Activated naive CD8-positive, alpha-beta T cell treated with anti-CD3 and anti-CD28 coated beads, Interleukin-2, amount 50 U/mL, for 24 hours (primary cell): ENCODE results near the gene PCDHGC3.

Experiments used
- ATAC-seq: fragments of 150-1000 bp; cut with Tn5 transposase; one replicate; pipeline ENCODE4 v1.10.0; 2021
- DNase-seq: peaks from one replicate; pipeline ENCODE4 v3.0.0; 2021
- H3K27ac Mint-ChIP-seq: one replicate; pipeline ENCODE4 v1.8.0; 2021; ENCODE audit warnings: mild to moderate bottlenecking, mixed read lengths
- H3K27me3 Mint-ChIP-seq: one replicate; pipeline ENCODE4 v1.8.0; 2021; ENCODE audit warnings: mixed read lengths
- H3K36me3 Mint-ChIP-seq: one replicate; pipeline ENCODE4 v1.8.0; 2021; ENCODE audit warnings: low read depth, mixed read lengths
- H3K4me1 Mint-ChIP-seq: one replicate; pipeline ENCODE4 v1.8.0; 2021; ENCODE audit warnings: mixed read lengths
- H3K4me3 Mint-ChIP-seq: one replicate; pipeline ENCODE4 v1.8.0; 2021; ENCODE audit warnings: mild to moderate bottlenecking, moderate library complexity, mixed read lengths
- H3K9me3 Mint-ChIP-seq: one replicate; pipeline ENCODE4 v1.8.0; 2021; ENCODE audit warnings: mixed read lengths

The PCDHGC3 gene

GRCh38 chr5:141491323-141492167 lies 15.8 kb downstream of the PCDHGC3 start:
- Mint-ChIP-seq H3K27me3 (peaks cover 79% of the 10 kb centered on the region), H3K27ac (no peak overlapping the region), H3K9me3 (no peaks in the 10 kb centered on the region), H3K4me1 (peaks cover 9% of the 10 kb centered on the region), H3K4me3 (peak overlapping the region; percentile 55), H3K36me3 (no peaks in the 10 kb centered on the region)
- no peak for DNase-seq
- no peak for ATAC-seq

GRCh38 chr5:141492168-141492885 lies 16.6 kb downstream of the PCDHGC3 start:
- H3K4me1 Mint-ChIP-seq = peaks cover 9% of the 10 kb centered on the region
- ATAC-seq = peak; percentile 9
- H3K27ac Mint-ChIP-seq = no peak overlapping the region
- H3K4me3 Mint-ChIP-seq = peak overlapping the region; percentile 55
- peak; percentile 29 for DNase-seq
- no peaks in the 10 kb centered on the region for H3K36me3 Mint-ChIP-seq
- H3K9me3 Mint-ChIP-seq = no peaks in the 10 kb centered on the region
- peaks cover 71% of the 10 kb centered on the region for H3K27me3 Mint-ChIP-seq

GRCh38 chr5:141493500-141494422 lies 18.0 kb downstream of the PCDHGC3 start:
- peaks cover 9% of the 10 kb centered on the region for H3K4me1 Mint-ChIP-seq
- ATAC-seq (no peak), DNase-seq (no peak)
- H3K36me3 Mint-ChIP-seq = no peaks in the 10 kb centered on the region
- H3K4me3 Mint-ChIP-seq = no peak overlapping the region
- peaks cover 61% of the 10 kb centered on the region for H3K27me3 Mint-ChIP-seq
- H3K27ac Mint-ChIP-seq = no peak overlapping the region
- no peaks in the 10 kb centered on the region for H3K9me3 Mint-ChIP-seq

GRCh38 chr5:141494761-141495452 lies 19.1 kb downstream of the PCDHGC3 start:
- Mint-ChIP-seq H3K4me1 (peaks cover 9% of the 10 kb centered on the region), H3K27ac (no peak overlapping the region), H3K9me3 (no peaks in the 10 kb centered on the region), H3K36me3 (no peaks in the 10 kb centered on the region), H3K4me3 (no peak overlapping the region), H3K27me3 (peaks cover 58% of the 10 kb centered on the region)
- no peak for DNase-seq
- ATAC-seq = no peak

GRCh38 chr5:141495453-141495811 lies 19.7 kb downstream of the PCDHGC3 start:
- H3K27ac Mint-ChIP-seq = no peak overlapping the region
- DNase-seq (no peak), ATAC-seq (no peak)
- H3K4me1 Mint-ChIP-seq = peaks cover 9% of the 10 kb centered on the region
- H3K27me3 Mint-ChIP-seq = peaks cover 54% of the 10 kb centered on the region
- H3K9me3 Mint-ChIP-seq = no peaks in the 10 kb centered on the region
- H3K4me3 Mint-ChIP-seq = no peak overlapping the region
- H3K36me3 Mint-ChIP-seq = no peaks in the 10 kb centered on the region

- Mint-ChIP-seq H3K9me3 (no peaks in the 10 kb centered on the region), H3K27ac (no peak overlapping the region), H3K27me3 (peaks cover 48% of the 10 kb centered on the region), H3K4me3 (no peak overlapping the region), H3K36me3 (no peaks in the 10 kb centered on the region), H3K4me1 (peaks cover 9% of the 10 kb centered on the region)
- ATAC-seq (no peak), DNase-seq (no peak)
These were observed 20.3 kb downstream of the PCDHGC3 start for GRCh38 chr5:141496038-141496437.

- Mint-ChIP-seq H3K9me3 (no peaks in the 10 kb centered on the region), H3K4me3 (no peak overlapping the region), H3K4me1 (no peaks in the 10 kb centered on the region), H3K27ac (no peak overlapping the region), H3K36me3 (no peaks in the 10 kb centered on the region), H3K27me3 (peaks cover 10% of the 10 kb centered on the region)
- ATAC-seq (no peak), DNase-seq (no peak)
These were observed 26.0 kb downstream of the PCDHGC3 start for GRCh38 chr5:141501761-141502160.

- ATAC-seq (no peak), DNase-seq (no peak)
- H3K27ac Mint-ChIP-seq = no peak overlapping the region
- no peak overlapping the region for H3K4me3 Mint-ChIP-seq
- no peaks in the 10 kb centered on the region for H3K9me3 Mint-ChIP-seq
- peaks cover 10% of the 10 kb centered on the region for H3K27me3 Mint-ChIP-seq
- no peaks in the 10 kb centered on the region for H3K4me1 Mint-ChIP-seq
- no peaks in the 10 kb centered on the region for H3K36me3 Mint-ChIP-seq
These were observed 27.9 kb downstream of the PCDHGC3 start for GRCh38 chr5:141503681-141504080.

- H3K4me3 Mint-ChIP-seq = no peak overlapping the region
- no peak overlapping the region for H3K27ac Mint-ChIP-seq
- H3K27me3 Mint-ChIP-seq = peaks cover 6% of the 10 kb centered on the region
- ATAC-seq (no peak), DNase-seq (no peak)
- H3K36me3 Mint-ChIP-seq = no peaks in the 10 kb centered on the region
- no peaks in the 10 kb centered on the region for H3K9me3 Mint-ChIP-seq
- peaks cover 4% of the 10 kb centered on the region for H3K4me1 Mint-ChIP-seq
These were observed 28.4 kb downstream of the PCDHGC3 start for GRCh38 chr5:141504216-141504615.

GRCh38 chr5:141506381-141507155 lies 30.8 kb downstream of the PCDHGC3 start:
- DNase-seq (no peak), ATAC-seq (no peak)
- Mint-ChIP-seq H3K27me3 (peaks cover 5% of the 10 kb centered on the region), H3K27ac (no peak overlapping the region), H3K9me3 (no peaks in the 10 kb centered on the region), H3K4me3 (no peak overlapping the region), H3K4me1 (peaks cover 11% of the 10 kb centered on the region), H3K36me3 (no peaks in the 10 kb centered on the region)

- Mint-ChIP-seq H3K27ac (no peak overlapping the region), H3K4me1 (peaks cover 16% of the 10 kb centered on the region), H3K36me3 (no peaks in the 10 kb centered on the region), H3K9me3 (no peaks in the 10 kb centered on the region), H3K27me3 (peaks cover 3% of the 10 kb centered on the region), H3K4me3 (no peak overlapping the region)
- no peak for DNase-seq
- ATAC-seq = no peak
These were observed 31.8 kb downstream of the PCDHGC3 start for GRCh38 chr5:141507387-141508091.

- DNase-seq = no peak
- peaks cover 3% of the 10 kb centered on the region for H3K36me3 Mint-ChIP-seq
- H3K27me3 Mint-ChIP-seq = peaks cover 3% of the 10 kb centered on the region
- no peaks in the 10 kb centered on the region for H3K9me3 Mint-ChIP-seq
- no peak overlapping the region for H3K4me3 Mint-ChIP-seq
- no peak for ATAC-seq
- peaks cover 25% of the 10 kb centered on the region for H3K4me1 Mint-ChIP-seq
- no peak overlapping the region for H3K27ac Mint-ChIP-seq
These were observed 32.7 kb downstream of the PCDHGC3 start for GRCh38 chr5:141508440-141508797.
